HL-60/S4 (cell line): ENCODE results near the gene XRCC3.

Experiments
- in situ Hi-C: fragments of 300-500 bp; cut with MboI; formaldehyde crosslinking; loops from 2 replicates; pipeline ENCODE4 v1.14.3; 2022; ENCODE audit warnings: low sequenced_read_pairs

Gene XRCC3

DNA sequence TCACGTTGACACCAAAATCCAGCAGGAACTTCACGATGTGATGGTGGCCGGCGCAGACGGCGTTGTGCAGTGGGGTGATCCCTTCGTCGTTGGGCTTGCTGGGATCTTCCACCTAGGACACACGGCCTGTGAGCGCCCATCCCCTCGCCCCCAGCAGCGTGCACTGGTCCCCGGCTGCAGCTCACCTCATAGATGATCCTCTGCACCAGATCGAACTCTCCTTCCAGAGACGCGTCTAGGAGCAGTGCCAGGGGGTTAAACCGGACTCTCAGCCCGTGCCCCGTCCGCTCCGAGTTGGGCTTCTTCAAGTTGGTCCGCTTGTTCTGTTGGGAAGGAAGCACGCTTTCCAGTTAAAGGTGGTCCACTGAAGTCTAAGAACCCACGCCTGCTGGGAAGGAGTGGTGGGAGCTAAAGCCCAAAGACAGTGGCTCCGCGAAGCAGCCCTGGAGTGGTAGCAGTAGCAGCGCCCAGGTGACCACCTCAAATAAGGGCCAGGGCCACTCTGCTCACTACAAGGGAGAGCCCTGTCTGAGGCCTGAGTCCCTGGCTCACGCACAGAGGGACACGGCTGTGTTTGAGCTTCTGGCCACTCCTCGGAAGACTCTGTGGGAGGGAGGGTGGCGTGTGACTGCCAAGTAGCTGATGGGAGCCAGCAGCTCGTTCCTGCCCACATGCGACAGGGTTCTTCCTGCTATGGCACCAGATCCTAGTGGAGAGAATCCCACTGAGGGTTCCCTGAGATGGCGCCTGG is 23.6 kb upstream of the XRCC3 start:
- in situ Hi-C loops = no loop called here

DNA sequence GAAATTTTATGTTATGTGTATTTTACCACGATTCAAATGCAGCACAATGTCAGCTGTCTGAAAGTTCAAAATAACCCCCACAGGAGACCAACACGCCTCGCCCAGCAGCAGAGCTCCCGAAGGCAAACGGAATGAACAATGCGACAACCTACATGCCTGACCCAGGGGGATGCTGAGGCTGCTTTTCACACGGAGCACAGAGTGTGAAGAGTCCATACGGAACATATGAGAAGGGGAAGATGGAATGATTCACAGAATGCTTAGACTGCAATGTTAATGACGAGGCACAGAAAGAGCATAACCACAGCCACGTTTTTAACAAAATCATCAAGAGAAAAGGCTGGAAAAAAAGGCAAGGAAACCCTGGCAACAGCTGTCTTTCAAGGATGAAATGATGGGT is 22.9 kb upstream of the XRCC3 start:
- in situ Hi-C loops = no loop called here

DNA sequence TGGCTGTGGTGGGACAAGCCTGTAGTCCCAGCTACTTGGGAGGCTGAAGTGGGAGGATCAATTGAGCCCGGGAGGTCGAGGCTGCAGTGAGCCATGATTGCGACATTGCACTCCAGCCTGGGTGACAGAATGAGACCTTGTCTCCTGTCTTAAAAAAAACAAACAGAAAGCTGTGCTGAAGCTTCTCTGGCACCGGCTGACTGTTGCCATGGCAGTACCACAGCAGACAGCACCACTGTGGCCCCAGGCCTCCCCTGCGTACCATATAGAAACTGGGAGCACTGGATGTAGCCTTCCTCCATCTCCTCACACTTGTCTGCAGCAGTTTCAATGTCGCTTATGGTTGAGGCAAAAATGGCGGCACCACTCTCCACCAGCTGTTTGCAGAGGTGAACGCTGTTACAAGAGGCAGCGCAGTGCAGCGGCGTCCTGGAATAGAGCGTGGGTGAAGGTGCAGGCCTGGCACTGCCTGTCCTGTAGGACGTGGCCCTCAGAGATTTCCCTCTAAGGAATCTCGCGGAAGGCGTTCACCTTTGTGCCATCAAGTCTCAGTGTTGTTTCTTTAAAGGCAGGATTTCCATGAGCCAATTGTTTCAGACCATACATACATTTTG is 22.3 kb upstream of the XRCC3 start:
- in situ Hi-C loops = no loop called here

DNA sequence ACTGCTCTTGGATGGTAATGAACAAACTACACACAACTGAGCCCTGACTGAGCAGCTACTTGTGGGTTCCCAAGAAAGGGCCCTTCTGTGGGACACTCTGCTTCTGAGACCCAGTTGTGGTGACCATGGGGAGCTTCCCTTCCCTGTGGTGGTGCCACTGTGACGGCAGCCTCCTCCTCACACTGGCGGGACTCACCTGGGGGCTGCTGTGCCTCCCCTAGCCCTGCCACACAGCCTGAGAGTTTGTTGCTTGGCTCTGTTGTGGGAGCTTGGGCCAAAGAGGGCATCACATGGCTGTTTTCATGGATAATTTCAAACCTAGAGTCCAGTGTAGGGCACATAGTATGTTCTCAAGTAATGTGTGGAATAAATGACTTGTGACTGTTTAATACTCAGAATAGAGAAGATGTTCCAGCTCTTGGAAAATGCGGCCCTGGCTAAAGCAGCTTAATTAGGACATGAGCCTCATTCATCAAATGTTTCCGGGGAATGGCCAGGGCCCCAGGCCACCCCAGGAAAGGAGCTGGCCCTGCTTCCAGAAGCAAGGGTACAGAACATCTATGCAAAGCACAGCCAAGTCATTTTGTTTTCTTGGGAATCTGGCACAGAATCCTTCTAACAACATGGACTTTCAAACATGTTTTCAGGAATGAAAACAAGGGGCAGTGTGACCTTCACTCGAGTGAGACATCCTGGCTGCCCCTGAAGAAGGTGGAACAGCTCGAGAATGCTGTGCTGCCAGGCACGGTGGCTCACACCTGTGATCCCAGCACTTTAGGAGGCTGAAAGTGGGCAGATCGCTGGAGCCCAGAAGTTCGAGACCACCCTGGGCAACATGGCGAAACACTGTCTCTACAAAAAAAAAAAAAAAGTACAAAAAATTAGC is 21.5 kb upstream of the XRCC3 start:
- in situ Hi-C loops = no loop called here

DNA sequence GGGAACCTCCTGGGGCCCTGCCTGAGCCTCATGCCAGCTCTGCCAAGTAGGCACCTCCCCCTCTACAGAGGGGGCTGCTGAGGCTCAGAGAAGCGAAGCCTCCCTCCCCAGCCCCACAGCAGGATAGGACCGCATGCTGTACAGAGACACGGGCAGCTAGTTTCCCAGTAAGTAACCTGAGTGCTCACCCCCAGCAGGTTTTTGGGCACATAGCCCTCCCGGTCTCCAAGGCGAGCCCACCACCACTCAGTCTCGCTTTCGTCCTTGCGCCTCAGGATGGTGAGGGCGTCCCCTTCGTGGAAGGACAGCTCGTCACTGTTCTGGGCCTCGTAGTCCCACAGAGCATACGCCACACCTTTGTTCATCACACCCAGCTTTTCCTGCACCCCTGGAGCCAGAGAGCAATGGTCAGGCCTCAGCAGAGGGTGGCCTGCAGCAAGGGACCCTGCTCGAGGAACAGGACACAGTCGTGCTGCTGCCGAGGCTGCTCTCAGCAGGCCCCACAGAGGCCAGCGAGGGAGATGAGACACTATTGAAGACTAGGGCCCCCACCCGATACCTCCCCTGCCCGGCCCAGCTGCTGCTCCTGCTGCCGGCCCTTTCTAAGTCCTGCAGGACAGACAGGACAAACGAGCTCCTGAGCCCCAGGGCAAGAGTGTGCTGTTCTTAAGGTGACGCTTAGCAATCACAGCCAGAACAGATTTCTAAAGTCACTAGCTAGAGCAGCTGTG is 20.7 kb upstream of the XRCC3 start:
- in situ Hi-C loops = no loop called here

DNA sequence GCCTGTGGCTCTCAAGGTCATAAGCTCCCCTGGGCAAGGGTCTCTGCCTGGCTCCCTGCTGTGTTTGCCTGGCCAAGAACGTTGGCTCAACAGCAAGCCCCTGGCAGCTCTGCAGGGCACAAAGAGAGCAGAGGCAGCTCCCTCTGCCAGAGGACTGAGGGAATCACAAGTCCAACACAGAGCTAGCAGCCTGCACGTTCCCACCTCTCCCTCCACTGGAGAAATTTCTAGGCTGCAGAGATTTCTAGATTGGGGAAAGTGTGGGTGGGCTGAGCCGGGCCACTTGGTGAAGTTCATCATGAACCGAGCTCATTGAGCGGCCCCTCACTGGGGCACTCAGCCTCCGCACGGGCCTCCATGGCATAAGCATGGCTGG is 20.2 kb upstream of the XRCC3 start:
- in situ Hi-C loops = no loop called here

DNA sequence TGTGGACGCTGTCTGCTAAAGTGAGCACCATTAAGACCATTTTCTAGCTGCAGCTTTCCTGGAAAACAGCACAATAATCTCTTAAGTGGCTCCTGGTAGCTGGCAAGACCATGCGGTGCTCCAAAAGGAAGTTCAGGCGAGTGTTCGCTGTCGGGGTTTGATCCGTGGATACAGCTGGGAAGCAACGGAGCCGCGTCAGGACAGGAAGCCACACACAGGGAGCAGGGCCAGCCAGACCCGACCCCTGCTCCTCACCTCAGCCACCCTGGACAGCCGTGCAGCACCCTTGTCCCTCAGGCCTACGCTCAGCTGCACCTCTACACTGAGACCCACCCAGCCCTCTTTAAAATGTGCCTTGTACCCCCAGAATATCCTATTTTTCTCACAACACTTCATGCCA is 19.8 kb upstream of the XRCC3 start:
- in situ Hi-C loops = no loop called here

DNA sequence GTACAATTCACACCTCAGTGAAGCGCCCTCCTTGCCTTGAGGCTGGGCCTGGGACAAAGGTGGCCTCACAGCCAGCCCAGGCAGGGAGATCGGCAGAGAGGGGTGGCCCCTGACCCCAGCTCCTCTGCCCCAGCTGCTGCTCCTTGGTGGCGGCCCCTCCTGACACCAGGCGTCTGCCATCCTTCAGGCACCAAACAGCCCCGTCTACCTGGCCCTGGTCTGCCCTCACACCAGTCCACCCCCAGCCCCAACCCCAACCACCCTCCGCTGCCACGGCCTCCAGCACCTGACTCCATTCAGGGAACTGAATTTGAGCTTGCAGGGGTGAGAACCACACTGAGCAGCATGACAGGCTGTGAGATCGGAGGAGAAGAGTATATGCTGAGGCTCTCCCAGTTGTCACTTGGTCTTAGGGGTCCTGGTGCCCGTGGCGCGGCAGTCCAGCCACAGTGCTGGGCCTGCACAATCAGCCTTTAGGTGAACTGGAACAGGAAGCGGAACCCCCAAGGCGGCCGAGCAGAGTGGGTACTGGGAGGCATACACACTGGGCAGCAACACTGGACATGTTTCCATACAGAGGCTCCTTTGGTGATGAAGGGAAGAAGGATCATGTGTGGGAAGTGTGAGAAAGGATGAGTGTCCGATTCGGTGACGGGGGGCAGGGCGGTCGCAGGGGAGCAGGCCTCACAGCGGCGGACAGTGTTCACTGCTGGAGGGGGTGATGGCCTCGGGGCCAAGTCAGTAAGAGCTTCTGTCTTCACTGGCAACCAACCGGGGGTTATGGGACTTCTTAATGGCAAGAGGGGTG is 19.0 kb upstream of the XRCC3 start:
- in situ Hi-C loops = no loop called here

DNA sequence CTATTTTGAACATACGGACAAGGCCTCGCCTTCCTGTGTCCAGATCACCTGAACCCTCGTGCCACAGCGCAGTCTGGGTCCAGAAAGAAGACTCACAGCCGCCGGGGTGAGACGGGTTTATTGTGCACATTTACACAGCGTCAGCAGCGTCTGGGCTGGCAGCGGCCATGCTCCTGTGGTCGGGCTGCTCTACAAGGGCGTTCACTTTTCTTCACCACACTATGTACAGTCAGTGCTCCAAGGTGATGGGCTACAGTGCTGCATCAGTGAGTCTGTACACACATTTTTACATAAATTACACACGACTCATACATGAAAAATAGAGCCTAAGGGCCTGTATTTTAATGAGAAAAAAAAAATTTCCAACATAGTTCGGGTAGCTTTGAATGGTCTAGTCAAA is 18.4 kb upstream of the XRCC3 start:
- in situ Hi-C loops = no loop called here

DNA sequence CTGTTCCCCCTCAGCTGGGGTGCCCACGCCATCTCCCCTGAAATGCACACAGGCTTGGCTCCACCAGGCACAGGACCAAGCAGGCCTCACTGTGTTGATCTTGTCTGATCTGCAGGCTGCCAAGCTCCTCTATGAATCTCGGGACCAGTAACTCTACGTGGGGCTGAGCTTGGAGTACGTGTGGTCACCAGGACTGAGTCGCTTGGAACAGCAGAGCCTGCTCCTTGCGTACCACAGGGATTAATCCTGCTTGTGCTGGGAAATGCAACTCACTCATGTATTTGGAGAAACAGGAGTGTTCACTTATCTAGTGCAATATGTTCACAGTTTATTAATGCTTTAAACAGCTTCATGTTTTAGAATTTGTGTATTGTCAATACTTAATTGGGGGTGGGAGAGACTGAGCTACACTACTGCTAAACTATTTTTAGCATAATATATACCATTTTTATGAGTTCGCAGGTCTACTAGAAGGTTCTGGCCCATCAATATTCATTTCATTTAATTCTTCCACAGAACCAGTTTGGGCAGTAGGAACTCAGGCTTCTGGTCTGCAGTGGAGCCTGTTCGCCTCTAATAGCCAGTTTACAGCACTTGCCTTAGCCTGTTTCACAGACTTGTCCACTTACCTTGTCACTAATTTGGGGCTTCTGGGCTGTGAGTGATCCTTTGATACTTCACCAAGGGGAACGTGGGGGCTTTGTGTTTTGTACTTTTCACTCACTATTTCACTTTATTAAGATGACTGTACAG is 17.8 kb upstream of the XRCC3 start:
- in situ Hi-C loops = no loop called here

DNA sequence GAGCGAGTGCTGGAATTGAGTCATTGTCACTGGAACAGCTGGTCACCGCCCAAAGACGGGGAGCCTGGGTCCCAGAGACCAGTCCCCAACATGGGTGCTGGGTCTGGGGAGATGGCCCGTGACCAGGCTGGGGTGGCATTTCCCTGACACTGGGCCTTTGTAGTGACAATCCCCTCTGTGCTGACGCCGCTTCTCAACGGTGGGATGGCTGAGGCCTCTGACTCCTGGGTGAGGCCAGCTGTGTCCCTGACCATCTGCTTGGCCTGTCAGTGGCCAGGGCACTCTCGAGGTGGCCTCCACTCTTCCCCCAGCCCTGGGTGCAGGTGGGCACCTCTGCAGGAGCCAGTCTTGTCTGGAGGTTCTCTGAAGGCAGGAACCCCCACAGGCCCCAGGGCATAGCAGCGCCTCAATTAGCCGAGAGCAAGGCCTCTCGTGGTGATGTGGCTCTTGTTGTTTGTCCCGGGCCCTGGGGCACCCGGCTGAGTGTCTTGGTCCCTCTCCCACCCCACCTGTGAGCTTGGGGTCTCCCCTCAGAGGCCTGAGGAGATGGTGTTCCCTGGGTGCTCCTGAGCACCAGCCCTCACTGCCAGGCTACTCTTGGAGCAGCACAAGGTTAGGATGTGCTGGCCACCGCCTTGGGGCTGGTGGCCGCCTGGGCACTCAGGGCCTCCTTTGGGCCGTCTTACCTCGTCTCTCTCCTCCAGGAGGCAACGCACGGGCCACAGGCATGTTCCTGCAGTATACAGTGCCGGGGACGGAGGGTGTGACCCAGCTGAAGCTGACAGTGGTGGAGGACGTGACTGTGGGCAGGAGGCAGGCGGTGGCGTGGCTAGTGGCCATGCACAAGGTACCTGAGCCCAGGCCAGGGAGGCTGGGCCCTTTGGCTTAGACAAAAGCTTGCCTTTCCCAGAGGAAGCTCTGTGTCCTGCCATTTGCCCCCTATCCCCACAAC is 16.9 kb upstream of the XRCC3 start:
- in situ Hi-C loops = no loop called here

DNA sequence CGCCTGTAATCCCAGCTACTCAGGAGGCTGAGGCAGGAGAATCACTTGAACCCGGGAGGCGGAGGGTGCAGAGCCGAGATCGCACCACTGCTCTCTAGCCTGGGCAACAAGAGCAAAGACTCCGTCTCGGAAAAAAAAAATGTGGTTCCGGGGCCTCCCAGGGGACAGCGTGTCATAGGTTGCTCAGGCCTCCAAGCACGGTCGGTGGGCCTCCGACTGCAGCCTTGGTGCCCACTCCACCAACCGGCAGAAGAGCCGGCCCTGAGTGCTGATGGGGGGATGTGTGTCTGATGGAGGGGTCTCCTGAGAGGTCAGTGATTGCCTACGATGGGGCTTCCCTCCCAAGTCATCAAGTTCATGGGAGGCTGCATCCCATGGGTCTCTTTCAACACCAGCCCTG is 16.2 kb upstream of the XRCC3 start:
- in situ Hi-C loops = no loop called here

DNA sequence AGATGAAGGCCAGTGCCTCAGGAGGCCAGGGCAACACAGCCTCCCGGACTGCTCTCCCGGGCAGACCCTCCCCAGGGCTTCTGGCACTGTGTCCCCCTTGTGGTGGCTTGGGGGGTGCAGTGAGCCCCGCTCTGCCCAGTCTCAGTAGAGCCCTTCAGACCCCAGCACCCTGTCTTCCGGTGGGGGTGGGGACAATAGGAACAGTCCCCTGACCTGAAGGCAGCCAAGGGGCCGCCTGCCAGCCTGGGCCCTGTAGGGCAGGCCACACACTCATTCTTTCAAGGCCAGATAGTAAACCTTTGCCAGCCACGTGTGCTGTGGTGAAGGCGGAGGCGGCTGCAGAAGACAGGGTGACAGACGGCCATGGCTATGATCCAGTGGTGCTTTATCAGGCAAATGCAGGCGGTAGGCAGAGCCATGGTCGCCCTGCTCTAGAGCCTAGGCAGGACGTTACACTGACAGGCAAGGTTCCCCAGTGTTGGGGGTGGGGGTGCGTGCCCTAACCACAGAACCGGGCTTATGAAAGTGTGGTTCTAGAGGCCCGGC is 15.3 kb upstream of the XRCC3 start:
- in situ Hi-C loops = no loop called here

DNA sequence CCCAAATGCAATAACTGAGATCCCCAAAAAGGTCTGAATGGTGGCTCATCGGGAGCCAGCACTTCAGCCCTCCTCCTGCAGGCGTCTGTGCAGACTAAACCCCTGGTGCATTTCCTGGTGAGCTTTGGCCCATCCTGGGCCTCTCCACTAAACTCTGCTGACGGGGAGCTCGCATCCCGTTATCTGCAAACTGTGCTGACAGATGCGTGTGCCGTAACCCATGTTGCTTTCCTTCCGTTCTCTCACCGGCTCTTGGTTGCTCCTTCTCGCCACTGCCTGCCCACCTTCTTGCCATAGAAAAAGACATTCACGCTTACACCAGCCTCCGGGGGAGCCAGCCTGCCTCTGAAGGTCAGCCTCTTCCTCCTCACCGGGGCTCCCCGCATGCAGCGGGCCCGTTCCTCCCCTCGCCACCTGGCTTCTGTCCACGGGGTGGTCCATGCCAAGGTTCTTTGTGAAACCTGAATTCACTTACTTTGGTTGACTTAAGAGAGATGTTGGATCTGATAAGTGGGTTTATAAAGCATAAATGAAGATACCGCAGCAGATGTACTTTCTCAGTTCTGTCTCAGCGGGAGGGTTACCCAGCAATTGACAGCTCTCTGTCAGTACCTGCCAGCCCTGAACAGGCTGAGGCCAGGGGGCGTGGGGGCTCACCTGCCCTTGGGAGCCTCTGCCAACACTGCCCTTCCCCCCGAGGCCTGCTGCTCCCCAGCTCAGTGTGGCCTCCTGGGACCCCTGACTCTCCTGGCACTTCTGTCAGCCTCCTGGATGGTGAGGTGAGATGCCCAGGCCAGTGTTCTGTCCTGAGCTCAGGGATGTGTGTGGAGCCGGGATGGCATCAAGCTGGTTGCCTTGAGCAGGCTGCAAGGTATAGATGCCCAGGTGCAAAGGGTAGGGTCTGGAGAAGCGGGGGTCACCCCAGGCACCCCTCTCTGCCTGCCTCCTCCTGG is 14.5 kb upstream of the XRCC3 start:
- in situ Hi-C loops = no loop called here

DNA sequence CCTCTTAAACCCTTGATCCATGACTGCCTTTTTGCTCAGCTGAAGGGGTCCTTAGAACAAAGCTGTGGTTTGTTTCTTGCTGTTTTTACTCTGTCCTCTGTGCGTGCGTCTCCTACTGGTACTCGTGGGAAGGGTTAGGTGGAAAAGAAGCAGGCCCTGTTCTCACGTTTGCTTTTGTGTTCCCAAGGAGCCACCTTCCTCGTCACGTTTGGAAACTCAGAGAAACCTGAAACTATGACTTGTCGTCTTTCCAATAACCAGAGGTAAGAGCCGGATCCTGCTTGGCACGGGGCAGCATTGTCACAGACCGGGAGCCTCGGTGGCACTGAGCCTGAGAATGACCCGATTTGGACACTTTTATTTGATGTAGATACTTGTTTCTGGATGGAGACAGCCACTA is 13.5 kb upstream of the XRCC3 start:
- in situ Hi-C loops = no loop called here

DNA sequence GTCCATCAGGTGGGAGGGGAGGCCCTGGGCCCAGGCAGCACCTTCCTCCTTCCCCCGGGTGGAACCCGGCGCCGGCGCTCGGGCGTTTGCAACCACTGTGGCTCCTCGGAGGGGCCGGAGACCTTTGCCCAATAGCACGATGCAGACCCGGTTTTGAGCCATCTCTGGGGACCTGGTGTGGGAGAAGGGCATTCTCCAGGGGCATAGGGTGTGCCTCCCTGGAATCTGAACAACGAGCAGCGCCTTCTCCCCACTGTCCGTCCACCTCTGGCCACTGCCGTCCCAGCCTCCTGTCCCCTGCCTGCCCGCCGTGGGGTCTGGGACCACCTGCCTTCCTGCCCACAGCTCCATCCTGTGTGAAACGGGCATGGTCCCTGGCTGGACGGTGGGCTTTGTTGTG is 12.9 kb upstream of the XRCC3 start:
- in situ Hi-C loops = no loop called here

DNA sequence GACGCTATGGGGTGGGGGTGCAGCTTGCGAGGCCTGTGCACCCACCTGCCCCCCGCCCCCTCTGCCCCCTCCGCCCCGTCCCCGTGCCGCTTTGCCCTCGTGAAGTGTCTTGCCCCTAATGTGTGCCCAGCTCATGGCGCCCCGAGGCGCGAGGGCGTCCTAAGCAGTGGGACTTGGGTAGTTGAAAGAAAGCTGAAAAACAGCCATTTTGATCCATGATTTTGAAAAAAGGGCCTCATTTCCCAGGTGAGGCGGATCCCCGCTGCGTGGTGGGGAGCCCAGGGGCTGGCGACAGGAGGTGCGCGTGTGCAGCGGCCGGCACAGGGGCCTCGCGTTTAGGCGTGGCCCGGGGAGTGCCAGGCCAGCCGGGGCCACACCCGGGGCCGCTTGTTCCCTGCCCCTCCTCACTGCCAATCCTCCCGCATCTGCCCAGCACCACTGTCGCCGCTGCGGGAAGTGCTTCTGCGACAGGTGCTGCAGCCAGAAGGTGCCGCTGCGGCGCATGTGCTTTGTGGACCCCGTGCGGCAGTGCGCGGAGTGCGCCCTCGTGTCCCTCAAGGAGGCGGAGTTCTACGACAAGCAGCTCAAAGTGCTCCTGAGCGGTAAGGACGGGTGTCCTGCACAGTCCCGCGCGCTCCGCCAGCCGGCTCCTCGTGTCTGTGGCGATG is 12.2 kb upstream of the XRCC3 start:
- in situ Hi-C loops = no loop called here
